GM12878 (cell line): ENCODE data around the gene CHRNA3. TPM values are rescaled to one million over a fixed set of nuclear protein-coding genes. Genes with fewer than 3 reads are reported as not detected.

Source experiments
- ATAC-seq: fragments of 200-7000 bp; cut with Tn5 transposase; 3 replicates; pipeline ENCODE4 v1.9.1; 2020; ENCODE audit warnings: mild to moderate bottlenecking, moderate library complexity
- BruUV-seq: library from RNA; stranded (reverse); fragments of 400-500 nt; replicated peaks from 2 replicates; lab custom pipeline; 2021; lab: Mats Ljungman, UMichigan
- CTCF ChIA-PET: fragments of 300-600 bp; sonication (Branson Sonifier 250); formaldehyde crosslinking; extraction: SDS; loops from one replicate; lab custom pipeline; 2021; ENCODE audit warnings: inconsistent platforms; lab: Yijun Ruan, JAX
- POLR2A ChIA-PET: fragments of 350-600 bp; formaldehyde crosslinking; extraction: SDS; loops from one replicate; lab custom pipeline; 2021; ENCODE audit warnings: inconsistent platforms; lab: Charles Lee
- RAD21 ChIA-PET: fragments of 300-600 bp; sonication (Branson Sonifier 250); formaldehyde crosslinking; loops from one replicate; lab custom pipeline; 2023; ENCODE audit warnings: antibody characterized with exemption; ENCODE audit not compliant: unreplicated experiment; lab: Charles Lee
- SMC1A ChIA-PET: fragments of 300-600 bp; sonication (Branson Sonifier 250); formaldehyde crosslinking; loops from one replicate; lab custom pipeline; 2023; ENCODE audit not compliant: unreplicated experiment, uncharacterized antibody; lab: Charles Lee
- DNase-seq: peaks from one replicate; pipeline ENCODE4 v3.0.0-alpha.2; 2011; ENCODE audit warnings: low read depth, low spot score
- FAIRE-seq: peaks from 3 replicates; lab custom pipeline; 2011; peaks lifted over from hg19 to GRCh38; lab: Jason Lieb, UNC
- H2AFZ ChIP-seq: 2 replicates; pipeline ENCODE4 v1.6.0; 2011; ENCODE audit warnings: low read depth, low read length, control low read depth; ENCODE audit not compliant: control insufficient read depth
- H3K27ac ChIP-seq: 2 replicates; pipeline ENCODE4 v1.5.1; 2011; ENCODE audit warnings: control low read depth; ENCODE audit not compliant: control insufficient read depth, insufficient read depth
- H3K27me3 ChIP-seq, 2 experiments: replicated peaks in 1 of 2; 2 replicates each; pipeline versions ENCODE4 v1.6.0 to v1.6.1; 2011; ENCODE audit warnings: low read length in 1 of 2; ENCODE audit not compliant: control insufficient read depth in 2 of 2, insufficient read depth in 2 of 2
- H3K36me3 ChIP-seq, 2 experiments: 2 replicates each; pipeline ENCODE4 v1.5.1; 2011; ENCODE audit warnings: low read length in 1 of 2; ENCODE audit not compliant: control insufficient read depth in 2 of 2, insufficient read depth in 2 of 2
- H3K4me1 ChIP-seq: 2 replicates; pipeline ENCODE4 v1.6.1; 2011; ENCODE audit warnings: mild to moderate bottlenecking, low read length, moderate library complexity, mixed read lengths; ENCODE audit not compliant: control insufficient read depth, insufficient read depth
- H3K4me2 ChIP-seq: 2 replicates; pipeline ENCODE4 v1.6.0; 2011; ENCODE audit warnings: control low read depth; ENCODE audit not compliant: control insufficient read depth, insufficient read depth
- H3K4me3 ChIP-seq: fragments of 200-600 bp; sonication (generic); 2 replicates; pipeline ENCODE4 v1.5.1; 2016
- H3K79me2 ChIP-seq: 2 replicates; pipeline ENCODE4 v1.6.0; 2011; ENCODE audit warnings: low read length; ENCODE audit not compliant: control insufficient read depth, insufficient read depth
- H3K9ac ChIP-seq: 2 replicates; pipeline ENCODE4 v1.8.0; 2011; ENCODE audit warnings: low read length, control low read depth, mixed read lengths; ENCODE audit not compliant: control insufficient read depth, insufficient read depth
- H3K9me3 ChIP-seq: replicated peaks from 3 replicates; pipeline ENCODE4 v1.5.1; 2011; ENCODE audit warnings: mild to moderate bottlenecking, low read length; ENCODE audit not compliant: control insufficient read depth, insufficient read depth
- H4K20me1 ChIP-seq: 2 replicates; pipeline ENCODE4 v1.6.0; 2011; ENCODE audit not compliant: control insufficient read depth, insufficient read depth
- PKNOX1 ChIP-seq: fragments of 450-650 bp; IDR thresholded peaks from 2 replicates; pipeline ENCODE4 v1.6.1; 2016; ENCODE audit warnings: mild to moderate bottlenecking
- RBBP5 ChIP-seq: fragments of 200-600 bp; sonication (generic); conservative IDR thresholded peaks from 2 replicates; pipeline ENCODE4 v1.6.1; 2016
- WGBS: methylation state at CpG from one replicate; pipeline ENCODE4 v1.1.6; 2016; ENCODE audit warnings: low lambda C conversion rate; ENCODE audit not compliant: insufficient replicate concordance, insufficient coverage; ENCODE audit errors: missing lambda C conversion rate; 5-methylcytosine and 5-hydroxymethylcytosine counted together
- in situ Hi-C: fragments of 300-500 bp; cut with MboI; formaldehyde crosslinking; loops from 9 replicates; pipeline ENCODE4 v1.14.3; 2018; ENCODE audit warnings: mixed read lengths
- intact Hi-C: fragments of 100-400 bp; cut with micrococcal nuclease; formaldehyde crosslinking; loops from one replicate; pipeline ENCODE4 v1.14.2; 2022; ENCODE audit not compliant: unreplicated experiment
- polyA plus RNA-seq, 11 experiments: library from polyadenylated mRNA; depleted of rRNA in 4 of 11; unstranded in 6 of 11; stranded (reverse) in 5 of 11; fragments of >200 nt; fragmentation: Nextera tagmentation in 4 of 11; fragmentation: Illumina TruSeq in 1 of 11; extraction: Ambion mirVana in 4 of 11; extraction: Trizol in 1 of 11; gene quantifications; 1 replicate in 1 of 11; 2 replicates in 10 of 11; pipeline versions ENCODE4 v1.2.1 to v1.2.3, GENCODE V29; 2011 to 2016; ENCODE audit warnings: inconsistent platforms in 2 of 11, missing spikeins in 2 of 11, low read depth in 1 of 11
- total RNA-seq, 4 experiments: library from RNA; depleted of rRNA in 3 of 4; stranded (reverse); fragments of >200 nt in 3 of 4; fragmentation: Illumina TruSeq in 1 of 4; extraction: Trizol in 1 of 4; gene quantifications; 2 replicates each; pipeline versions ENCODE4 v1.2.1 to v1.2.3, GENCODE V29; 2013 to 2021
- TF ChIP-seq, protein P1 (sequence below): fragments of 450-650 bp; formaldehyde crosslinking; IDR thresholded peaks from 2 replicates; pipeline ENCODE4 v1.4.0; 2022; ENCODE audit warnings: mild to moderate bottlenecking, moderate library complexity

The CHRNA3 gene
- total and polyA plus RNA-seq, 10 of the 15 experiments (the other 5 are each of a cell fraction or from before 2014, with no cell fraction given): 0.06 to 0.19 (median 0.09) TPM; not detected in 7

DNA sequence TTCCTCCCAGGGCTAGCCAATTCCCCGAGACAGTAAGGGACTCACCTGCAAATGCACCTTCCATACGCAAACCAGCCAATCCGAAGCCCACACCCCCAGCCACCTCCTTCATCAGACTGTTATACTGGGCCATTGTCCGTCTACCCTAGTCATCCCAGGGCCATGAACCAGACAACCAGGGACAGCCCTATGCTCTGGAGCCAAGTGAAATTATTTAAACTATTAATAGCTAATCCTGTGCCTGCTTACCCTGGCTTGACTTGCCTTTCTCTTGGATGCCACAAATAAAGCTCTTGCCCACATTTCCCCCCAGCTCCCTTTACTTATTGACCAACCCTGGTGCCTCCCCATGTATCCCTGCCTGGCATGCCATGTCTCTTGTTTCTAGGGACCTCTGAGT lies 24.2 kb upstream of the CHRNA3 start:
- ChIA-PET POLR2A (no interaction called here), SMC1A (no interaction called here), CTCF (interaction anchor here (0.9 kb wide), 1 partner anchor 65 kb away, joined by 3 read pairs; no protein-coding TSS in a partner anchor), RAD21 (no interaction called here)
- Histone ChIP-seq H2AFZ (no peak overlapping the region), H3K36me3 (no peaks in the 10 kb centered on the region; a peak in 1 of 4 replicates), H3K4me2 (no peak overlapping the region), H3K9ac (no peak overlapping the region), H3K79me2 (no peaks in the 10 kb centered on the region), H3K4me3 (no peak overlapping the region), H4K20me1 (no peaks in the 10 kb centered on the region), H3K27me3 (peaks cover 3 to 4% of the 10 kb centered on the region in 2 experiments; a peak in 3 of 4 replicates), H3K4me1 (no peaks in the 10 kb centered on the region), H3K9me3 (no peaks in the 10 kb centered on the region), H3K27ac (no peak overlapping the region)
- in situ Hi-C loops (no loop called here), intact Hi-C loops (no loop called here)
- WGBS: 33% methylated on average over 4 of the region's 4 CpGs
- BruUV-seq: no TSS peak
- DNase-seq: no peak
- no peak for ATAC-seq
- TF ChIP-seq PKNOX1 (no peak), RBBP5 (no peak)
- TF ChIP-seq, protein P1, sequence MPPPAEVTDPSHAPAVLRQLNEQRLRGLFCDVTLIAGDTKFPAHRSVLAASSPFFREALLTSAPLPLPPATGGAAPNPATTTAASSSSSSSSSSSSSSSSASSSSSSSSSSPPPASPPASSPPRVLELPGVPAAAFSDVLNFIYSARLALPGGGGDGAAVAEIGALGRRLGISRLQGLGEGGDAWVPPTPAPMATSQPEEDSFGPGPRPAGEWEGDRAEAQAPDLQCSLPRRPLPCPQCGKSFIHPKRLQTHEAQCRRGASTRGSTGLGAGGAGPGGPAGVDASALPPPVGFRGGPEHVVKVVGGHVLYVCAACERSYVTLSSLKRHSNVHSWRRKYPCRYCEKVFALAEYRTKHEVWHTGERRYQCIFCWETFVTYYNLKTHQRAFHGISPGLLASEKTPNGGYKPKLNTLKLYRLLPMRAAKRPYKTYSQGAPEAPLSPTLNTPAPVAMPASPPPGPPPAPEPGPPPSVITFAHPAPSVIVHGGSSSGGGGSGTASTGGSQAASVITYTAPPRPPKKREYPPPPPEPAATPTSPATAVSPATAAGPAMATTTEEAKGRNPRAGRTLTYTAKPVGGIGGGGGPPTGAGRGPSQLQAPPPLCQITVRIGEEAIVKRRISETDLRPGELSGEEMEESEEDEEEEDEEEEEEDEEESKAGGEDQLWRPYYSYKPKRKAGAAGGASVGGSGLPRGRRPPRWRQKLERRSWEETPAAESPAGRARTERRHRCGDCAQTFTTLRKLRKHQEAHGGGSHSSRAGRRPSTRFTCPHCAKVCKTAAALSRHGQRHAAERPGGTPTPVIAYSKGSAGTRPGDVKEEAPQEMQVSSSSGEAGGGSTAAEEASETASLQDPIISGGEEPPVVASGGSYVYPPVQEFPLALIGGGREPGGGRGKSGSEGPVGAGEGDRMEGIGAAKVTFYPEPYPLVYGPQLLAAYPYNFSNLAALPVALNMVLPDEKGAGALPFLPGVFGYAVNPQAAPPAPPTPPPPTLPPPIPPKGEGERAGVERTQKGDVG (CRISPR knock-in tag): no peak
- FAIRE-seq: no peak
